Panc1 (cell line): ENCODE results near the gene RIT2.

Experiments used
- POLR2AphosphoS5 ChIP-seq: IDR thresholded peaks from 2 replicates; pipeline ENCODE4 v1.6.1; 2012; ENCODE audit warnings: mild to moderate bottlenecking, low read depth, low read length, moderate library complexity
- SIN3A ChIP-seq: IDR thresholded peaks from 2 replicates; pipeline ENCODE4 v1.6.1; 2012; ENCODE audit warnings: low read depth, mild to moderate bottlenecking, low read length, moderate library complexity, borderline replicate concordance; ENCODE audit not compliant: insufficient read depth
- TCF7L2 ChIP-seq: IDR thresholded peaks from 2 replicates; pipeline ENCODE4 v1.6.1; 2011; ENCODE audit warnings: mild to moderate bottlenecking, low read depth, low read length, inconsistent platforms
- TF ChIP-seq, protein P1 (sequence below): fragments of 450-650 bp; IDR thresholded peaks from 2 replicates; pipeline ENCODE4 v1.5.1; 2017; ENCODE audit warnings: mild to moderate bottlenecking
- TF ChIP-seq, protein P2 (sequence below), 2 experiments: IDR thresholded peaks; 2 replicates each; pipeline ENCODE4 v1.6.1; 2011 to 2012; ENCODE audit warnings: low read depth in 2 of 2, control low read depth in 1 of 2, low read length in 1 of 2, mild to moderate bottlenecking in 1 of 2, moderate library complexity in 1 of 2; ENCODE audit not compliant: insufficient read depth in 1 of 2

DNA sequence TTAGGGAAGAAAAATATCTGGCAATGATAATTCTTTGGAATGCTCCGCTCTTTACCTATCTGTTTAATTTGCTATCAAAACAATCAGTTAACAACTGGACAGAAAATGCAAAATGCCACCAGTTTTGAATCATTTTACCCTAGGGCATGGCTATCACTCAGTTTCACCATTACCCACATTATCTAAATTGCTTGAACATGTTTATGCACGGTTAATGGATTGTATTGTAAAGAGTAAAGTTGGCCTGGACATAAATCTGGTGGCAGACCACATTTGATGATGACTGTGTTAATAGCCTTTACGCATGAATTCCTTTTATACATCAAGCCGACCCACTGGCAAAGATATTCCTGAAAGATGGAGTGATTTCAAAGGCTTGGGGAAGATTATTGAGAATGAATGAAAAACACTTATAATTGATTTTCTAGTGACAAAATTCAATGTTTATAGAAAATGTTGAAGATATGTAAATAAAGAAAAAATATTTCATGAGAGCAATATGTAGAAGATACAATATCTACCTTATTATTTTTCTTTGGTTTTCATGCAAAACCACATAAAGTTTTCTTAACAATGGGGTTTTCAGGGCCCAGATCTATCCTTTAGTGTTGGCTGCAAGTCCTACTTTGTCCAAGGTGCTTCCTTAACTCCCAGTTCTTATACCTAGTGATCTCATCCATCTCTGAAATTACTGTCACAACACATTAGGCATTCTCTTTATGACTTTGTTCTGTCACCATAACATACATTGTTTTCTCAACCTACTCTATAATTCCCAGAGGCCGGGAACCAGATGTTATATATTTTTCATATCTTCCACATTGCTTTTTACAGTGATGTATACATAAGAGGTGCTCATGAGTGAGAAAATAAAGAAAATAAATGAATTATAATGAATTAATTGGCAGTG is 265.1 kb downstream of the RIT2 start:
- TF ChIP-seq POLR2AphosphoS5 (no peak), SIN3A (no peak), TCF7L2 (no peak)
- TF ChIP-seq, protein P1, sequence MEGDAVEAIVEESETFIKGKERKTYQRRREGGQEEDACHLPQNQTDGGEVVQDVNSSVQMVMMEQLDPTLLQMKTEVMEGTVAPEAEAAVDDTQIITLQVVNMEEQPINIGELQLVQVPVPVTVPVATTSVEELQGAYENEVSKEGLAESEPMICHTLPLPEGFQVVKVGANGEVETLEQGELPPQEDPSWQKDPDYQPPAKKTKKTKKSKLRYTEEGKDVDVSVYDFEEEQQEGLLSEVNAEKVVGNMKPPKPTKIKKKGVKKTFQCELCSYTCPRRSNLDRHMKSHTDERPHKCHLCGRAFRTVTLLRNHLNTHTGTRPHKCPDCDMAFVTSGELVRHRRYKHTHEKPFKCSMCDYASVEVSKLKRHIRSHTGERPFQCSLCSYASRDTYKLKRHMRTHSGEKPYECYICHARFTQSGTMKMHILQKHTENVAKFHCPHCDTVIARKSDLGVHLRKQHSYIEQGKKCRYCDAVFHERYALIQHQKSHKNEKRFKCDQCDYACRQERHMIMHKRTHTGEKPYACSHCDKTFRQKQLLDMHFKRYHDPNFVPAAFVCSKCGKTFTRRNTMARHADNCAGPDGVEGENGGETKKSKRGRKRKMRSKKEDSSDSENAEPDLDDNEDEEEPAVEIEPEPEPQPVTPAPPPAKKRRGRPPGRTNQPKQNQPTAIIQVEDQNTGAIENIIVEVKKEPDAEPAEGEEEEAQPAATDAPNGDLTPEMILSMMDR = no peak
- TF ChIP-seq, protein P2, sequence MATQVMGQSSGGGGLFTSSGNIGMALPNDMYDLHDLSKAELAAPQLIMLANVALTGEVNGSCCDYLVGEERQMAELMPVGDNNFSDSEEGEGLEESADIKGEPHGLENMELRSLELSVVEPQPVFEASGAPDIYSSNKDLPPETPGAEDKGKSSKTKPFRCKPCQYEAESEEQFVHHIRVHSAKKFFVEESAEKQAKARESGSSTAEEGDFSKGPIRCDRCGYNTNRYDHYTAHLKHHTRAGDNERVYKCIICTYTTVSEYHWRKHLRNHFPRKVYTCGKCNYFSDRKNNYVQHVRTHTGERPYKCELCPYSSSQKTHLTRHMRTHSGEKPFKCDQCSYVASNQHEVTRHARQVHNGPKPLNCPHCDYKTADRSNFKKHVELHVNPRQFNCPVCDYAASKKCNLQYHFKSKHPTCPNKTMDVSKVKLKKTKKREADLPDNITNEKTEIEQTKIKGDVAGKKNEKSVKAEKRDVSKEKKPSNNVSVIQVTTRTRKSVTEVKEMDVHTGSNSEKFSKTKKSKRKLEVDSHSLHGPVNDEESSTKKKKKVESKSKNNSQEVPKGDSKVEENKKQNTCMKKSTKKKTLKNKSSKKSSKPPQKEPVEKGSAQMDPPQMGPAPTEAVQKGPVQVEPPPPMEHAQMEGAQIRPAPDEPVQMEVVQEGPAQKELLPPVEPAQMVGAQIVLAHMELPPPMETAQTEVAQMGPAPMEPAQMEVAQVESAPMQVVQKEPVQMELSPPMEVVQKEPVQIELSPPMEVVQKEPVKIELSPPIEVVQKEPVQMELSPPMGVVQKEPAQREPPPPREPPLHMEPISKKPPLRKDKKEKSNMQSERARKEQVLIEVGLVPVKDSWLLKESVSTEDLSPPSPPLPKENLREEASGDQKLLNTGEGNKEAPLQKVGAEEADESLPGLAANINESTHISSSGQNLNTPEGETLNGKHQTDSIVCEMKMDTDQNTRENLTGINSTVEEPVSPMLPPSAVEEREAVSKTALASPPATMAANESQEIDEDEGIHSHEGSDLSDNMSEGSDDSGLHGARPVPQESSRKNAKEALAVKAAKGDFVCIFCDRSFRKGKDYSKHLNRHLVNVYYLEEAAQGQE (IDR thresholded peaks at IDR 0.05; ENCODE audit: insufficient read depth in 1 of 2, low read depth in 2 of 2, low read length in 1 of 2) = no peak
